SK-N-SH treated with all-trans-retinoic acid at 6 μM for 48 hours (cell line): ENCODE measurements around the gene SAG.

Source experiments
- ARNTL ChIP-seq: fragments of 450-650 bp; formaldehyde crosslinking; IDR thresholded peaks from 2 replicates; pipeline ENCODE4 v1.5.0; 2020; ENCODE audit warnings: low read depth, mild to moderate bottlenecking, moderate library complexity, borderline replicate concordance
- GLIS3 ChIP-seq: fragments of 250-450 bp; sonication (Bioruptor Pico); IDR thresholded peaks from 2 replicates; pipeline ENCODE4 v1.5.0; 2020; ENCODE audit warnings: mild to moderate bottlenecking, moderate library complexity
- PPARA ChIP-seq: fragments of 250-450 bp; sonication (Bioruptor Pico); IDR thresholded peaks from 2 replicates; pipeline ENCODE4 v1.5.0; 2020; ENCODE audit warnings: mild to moderate bottlenecking, borderline replicate concordance
- RARB ChIP-seq: fragments of 250-450 bp; sonication (Bioruptor Pico); IDR thresholded peaks from 2 replicates; pipeline ENCODE4 v1.8.0; 2021; ENCODE audit warnings: mild to moderate bottlenecking, moderate library complexity
- SNAI2 ChIP-seq: fragments of 250-450 bp; sonication (Bioruptor Pico); IDR thresholded peaks from 2 replicates; pipeline ENCODE4 v1.5.0; 2020; ENCODE audit warnings: mild to moderate bottlenecking, moderate library complexity
- TOX ChIP-seq: fragments of 250-450 bp; sonication (Bioruptor Pico); IDR thresholded peaks from 2 replicates; pipeline ENCODE4 v1.8.0; 2021; ENCODE audit warnings: mild to moderate bottlenecking, moderate library complexity, borderline replicate concordance
- ZFP3 ChIP-seq: fragments of 250-450 bp; sonication (Bioruptor Pico); IDR thresholded peaks from 2 replicates; pipeline ENCODE4 v1.5.0; 2020; ENCODE audit warnings: mild to moderate bottlenecking, moderate library complexity
- ZNF8 ChIP-seq: fragments of 450-650 bp; formaldehyde crosslinking; IDR thresholded peaks from 2 replicates; pipeline ENCODE4 v1.5.0; 2020; ENCODE audit warnings: mild to moderate bottlenecking, moderate library complexity
- TF ChIP-seq, protein P1 (sequence below): fragments of 250-450 bp; sonication (Bioruptor Pico); IDR thresholded peaks from 2 replicates; pipeline ENCODE4 v1.8.0; 2020; ENCODE audit warnings: mild to moderate bottlenecking, moderate library complexity, borderline replicate concordance
- TF ChIP-seq, protein P2 (sequence below): fragments of 250-450 bp; sonication (Bioruptor Pico); IDR thresholded peaks from 2 replicates; pipeline ENCODE4 v1.5.0; 2020; ENCODE audit warnings: mild to moderate bottlenecking, moderate library complexity
- TF ChIP-seq, protein P3 (sequence below): fragments of 250-450 bp; sonication (Bioruptor Pico); IDR thresholded peaks from 2 replicates; pipeline ENCODE4 v1.5.1; 2020; ENCODE audit warnings: low read depth, mild to moderate bottlenecking, moderate library complexity

DNA sequence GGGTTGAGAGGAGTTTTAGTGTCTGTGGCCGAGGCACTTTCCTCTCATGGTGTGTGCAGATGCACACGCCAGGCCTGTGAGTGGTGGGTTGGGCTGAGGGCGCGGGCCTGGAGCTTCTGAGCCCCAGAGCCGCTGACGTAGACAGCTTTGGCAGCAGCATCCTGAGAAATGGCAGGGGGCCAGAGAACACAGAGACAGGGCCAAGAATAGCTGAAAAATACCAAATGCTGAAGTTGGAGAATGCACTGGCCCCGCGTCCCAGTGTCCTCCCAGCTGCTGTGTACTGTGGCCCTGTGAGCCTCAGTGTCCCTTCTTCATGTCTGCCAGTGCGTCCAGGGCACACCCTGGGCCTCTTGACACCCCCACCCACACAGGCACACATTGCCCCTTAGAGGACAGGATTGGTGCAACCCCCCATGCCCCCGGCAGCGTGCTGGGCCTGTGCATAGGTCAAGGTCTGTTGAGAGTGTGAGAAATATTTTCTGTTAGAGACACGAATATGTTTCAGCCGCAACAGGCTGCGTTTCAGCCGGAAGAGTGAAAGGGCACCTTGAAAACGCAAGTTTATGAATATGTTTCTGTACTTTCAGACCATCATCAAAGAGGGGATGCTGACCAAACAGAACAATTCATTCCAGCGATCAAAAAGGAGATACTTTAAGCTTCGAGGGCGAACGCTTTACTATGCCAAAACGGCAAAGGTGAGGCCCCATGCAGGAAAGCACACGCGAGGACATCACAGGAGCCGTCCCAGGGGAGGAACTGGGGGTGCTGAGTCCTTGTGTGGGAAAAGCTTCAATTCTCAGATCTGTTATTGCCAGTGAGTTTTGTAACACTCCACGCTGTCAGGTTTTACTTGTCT lies 80.3 kb downstream of the SAG start:
- TF ChIP-seq, protein P1, sequence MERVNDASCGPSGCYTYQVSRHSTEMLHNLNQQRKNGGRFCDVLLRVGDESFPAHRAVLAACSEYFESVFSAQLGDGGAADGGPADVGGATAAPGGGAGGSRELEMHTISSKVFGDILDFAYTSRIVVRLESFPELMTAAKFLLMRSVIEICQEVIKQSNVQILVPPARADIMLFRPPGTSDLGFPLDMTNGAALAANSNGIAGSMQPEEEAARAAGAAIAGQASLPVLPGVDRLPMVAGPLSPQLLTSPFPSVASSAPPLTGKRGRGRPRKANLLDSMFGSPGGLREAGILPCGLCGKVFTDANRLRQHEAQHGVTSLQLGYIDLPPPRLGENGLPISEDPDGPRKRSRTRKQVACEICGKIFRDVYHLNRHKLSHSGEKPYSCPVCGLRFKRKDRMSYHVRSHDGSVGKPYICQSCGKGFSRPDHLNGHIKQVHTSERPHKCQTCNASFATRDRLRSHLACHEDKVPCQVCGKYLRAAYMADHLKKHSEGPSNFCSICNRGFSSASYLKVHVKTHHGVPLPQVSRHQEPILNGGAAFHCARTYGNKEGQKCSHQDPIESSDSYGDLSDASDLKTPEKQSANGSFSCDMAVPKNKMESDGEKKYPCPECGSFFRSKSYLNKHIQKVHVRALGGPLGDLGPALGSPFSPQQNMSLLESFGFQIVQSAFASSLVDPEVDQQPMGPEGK = no peak
- TF ChIP-seq ZFP3 = peak; percentile 62; the same call in 1 of the 2 replicates
- TF ChIP-seq ARNTL (CRISPR knock-in tag) = no peak
- TF ChIP-seq, protein P2, sequence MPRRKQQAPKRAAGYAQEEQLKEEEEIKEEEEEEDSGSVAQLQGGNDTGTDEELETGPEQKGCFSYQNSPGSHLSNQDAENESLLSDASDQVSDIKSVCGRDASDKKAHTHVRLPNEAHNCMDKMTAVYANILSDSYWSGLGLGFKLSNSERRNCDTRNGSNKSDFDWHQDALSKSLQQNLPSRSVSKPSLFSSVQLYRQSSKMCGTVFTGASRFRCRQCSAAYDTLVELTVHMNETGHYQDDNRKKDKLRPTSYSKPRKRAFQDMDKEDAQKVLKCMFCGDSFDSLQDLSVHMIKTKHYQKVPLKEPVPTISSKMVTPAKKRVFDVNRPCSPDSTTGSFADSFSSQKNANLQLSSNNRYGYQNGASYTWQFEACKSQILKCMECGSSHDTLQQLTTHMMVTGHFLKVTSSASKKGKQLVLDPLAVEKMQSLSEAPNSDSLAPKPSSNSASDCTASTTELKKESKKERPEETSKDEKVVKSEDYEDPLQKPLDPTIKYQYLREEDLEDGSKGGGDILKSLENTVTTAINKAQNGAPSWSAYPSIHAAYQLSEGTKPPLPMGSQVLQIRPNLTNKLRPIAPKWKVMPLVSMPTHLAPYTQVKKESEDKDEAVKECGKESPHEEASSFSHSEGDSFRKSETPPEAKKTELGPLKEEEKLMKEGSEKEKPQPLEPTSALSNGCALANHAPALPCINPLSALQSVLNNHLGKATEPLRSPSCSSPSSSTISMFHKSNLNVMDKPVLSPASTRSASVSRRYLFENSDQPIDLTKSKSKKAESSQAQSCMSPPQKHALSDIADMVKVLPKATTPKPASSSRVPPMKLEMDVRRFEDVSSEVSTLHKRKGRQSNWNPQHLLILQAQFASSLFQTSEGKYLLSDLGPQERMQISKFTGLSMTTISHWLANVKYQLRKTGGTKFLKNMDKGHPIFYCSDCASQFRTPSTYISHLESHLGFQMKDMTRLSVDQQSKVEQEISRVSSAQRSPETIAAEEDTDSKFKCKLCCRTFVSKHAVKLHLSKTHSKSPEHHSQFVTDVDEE (CRISPR knock-in tag) = no peak
- TF ChIP-seq TOX (CRISPR knock-in tag) = no peak
- no peak for TF ChIP-seq ZNF8 (CRISPR knock-in tag)
- no peak for TF ChIP-seq GLIS3 (CRISPR knock-in tag)
- TF ChIP-seq, protein P3, sequence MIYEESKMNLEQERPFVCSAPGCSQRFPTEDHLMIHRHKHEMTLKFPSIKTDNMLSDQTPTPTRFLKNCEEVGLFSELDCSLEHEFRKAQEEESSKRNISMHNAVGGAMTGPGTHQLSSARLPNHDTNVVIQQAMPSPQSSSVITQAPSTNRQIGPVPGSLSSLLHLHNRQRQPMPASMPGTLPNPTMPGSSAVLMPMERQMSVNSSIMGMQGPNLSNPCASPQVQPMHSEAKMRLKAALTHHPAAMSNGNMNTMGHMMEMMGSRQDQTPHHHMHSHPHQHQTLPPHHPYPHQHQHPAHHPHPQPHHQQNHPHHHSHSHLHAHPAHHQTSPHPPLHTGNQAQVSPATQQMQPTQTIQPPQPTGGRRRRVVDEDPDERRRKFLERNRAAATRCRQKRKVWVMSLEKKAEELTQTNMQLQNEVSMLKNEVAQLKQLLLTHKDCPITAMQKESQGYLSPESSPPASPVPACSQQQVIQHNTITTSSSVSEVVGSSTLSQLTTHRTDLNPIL (CRISPR knock-in tag) = no peak
- no peak for TF ChIP-seq RARB (CRISPR knock-in tag)
- no peak for TF ChIP-seq PPARA
- no peak for TF ChIP-seq SNAI2 (CRISPR knock-in tag)
